KMS-11 (cell line): Measurements from ENCODE around the gene C19orf12.

Experiments
- H2AFZ ChIP-seq: fragments of 200-600 bp; sonication (generic); 2 replicates; pipeline ENCODE4 v1.6.1; 2016; ENCODE audit warnings: antibody characterized with exemption, mixed run types, low read depth
- H3K27ac ChIP-seq: fragments of 200-600 bp; sonication (generic); 2 replicates; pipeline ENCODE4 v1.6.1; 2016; ENCODE audit warnings: mild to moderate bottlenecking, mixed run types
- H3K27me3 ChIP-seq: fragments of 200-600 bp; sonication (generic); 2 replicates; pipeline ENCODE4 v1.6.1; 2017; ENCODE audit warnings: mild to moderate bottlenecking, low read depth, mixed run types, moderate library complexity; ENCODE audit not compliant: insufficient read depth
- H3K36me3 ChIP-seq: fragments of 200-600 bp; sonication (generic); 2 replicates; pipeline ENCODE4 v1.6.1; 2017; ENCODE audit warnings: mild to moderate bottlenecking, mixed run types; ENCODE audit not compliant: insufficient read depth
- H3K4me1 ChIP-seq: fragments of 200-600 bp; sonication (generic); 2 replicates; pipeline ENCODE4 v1.6.1; 2016; ENCODE audit warnings: mild to moderate bottlenecking, low read depth, mixed run types; ENCODE audit not compliant: poor library complexity, severe bottlenecking
- H3K4me2 ChIP-seq: fragments of 200-600 bp; sonication (generic); 2 replicates; pipeline ENCODE4 v1.7.0; 2016; ENCODE audit warnings: mild to moderate bottlenecking, mixed run types
- H3K4me3 ChIP-seq: fragments of 200-600 bp; sonication (generic); IDR thresholded peaks from 2 replicates; pipeline ENCODE4 v1.6.1; 2017; ENCODE audit warnings: low read depth, low read length, mixed read lengths; ENCODE audit not compliant: insufficient read depth
- H3K79me2 ChIP-seq: fragments of 200-600 bp; sonication (generic); 2 replicates; pipeline ENCODE4 v1.6.1; 2016; ENCODE audit warnings: low read depth, mixed run types; ENCODE audit not compliant: insufficient read depth
- H3K9ac ChIP-seq: fragments of 200-600 bp; sonication (generic); 2 replicates; pipeline ENCODE4 v1.6.1; 2016; ENCODE audit warnings: mild to moderate bottlenecking, mixed run types
- H4K20me1 ChIP-seq: fragments of 200-600 bp; sonication (generic); 2 replicates; pipeline ENCODE4 v1.6.1; 2016; ENCODE audit warnings: mild to moderate bottlenecking, mixed run types; ENCODE audit not compliant: insufficient read depth
- TF ChIP-seq, protein P1 (sequence below): fragments of 200-600 bp; sonication (generic); conservative IDR thresholded peaks from 2 replicates; pipeline ENCODE4 v1.6.1; 2017; ENCODE audit warnings: low read depth, mild to moderate bottlenecking, antibody characterized with exemption, low read length, moderate library complexity, mixed read lengths

Gene C19orf12

DNA sequence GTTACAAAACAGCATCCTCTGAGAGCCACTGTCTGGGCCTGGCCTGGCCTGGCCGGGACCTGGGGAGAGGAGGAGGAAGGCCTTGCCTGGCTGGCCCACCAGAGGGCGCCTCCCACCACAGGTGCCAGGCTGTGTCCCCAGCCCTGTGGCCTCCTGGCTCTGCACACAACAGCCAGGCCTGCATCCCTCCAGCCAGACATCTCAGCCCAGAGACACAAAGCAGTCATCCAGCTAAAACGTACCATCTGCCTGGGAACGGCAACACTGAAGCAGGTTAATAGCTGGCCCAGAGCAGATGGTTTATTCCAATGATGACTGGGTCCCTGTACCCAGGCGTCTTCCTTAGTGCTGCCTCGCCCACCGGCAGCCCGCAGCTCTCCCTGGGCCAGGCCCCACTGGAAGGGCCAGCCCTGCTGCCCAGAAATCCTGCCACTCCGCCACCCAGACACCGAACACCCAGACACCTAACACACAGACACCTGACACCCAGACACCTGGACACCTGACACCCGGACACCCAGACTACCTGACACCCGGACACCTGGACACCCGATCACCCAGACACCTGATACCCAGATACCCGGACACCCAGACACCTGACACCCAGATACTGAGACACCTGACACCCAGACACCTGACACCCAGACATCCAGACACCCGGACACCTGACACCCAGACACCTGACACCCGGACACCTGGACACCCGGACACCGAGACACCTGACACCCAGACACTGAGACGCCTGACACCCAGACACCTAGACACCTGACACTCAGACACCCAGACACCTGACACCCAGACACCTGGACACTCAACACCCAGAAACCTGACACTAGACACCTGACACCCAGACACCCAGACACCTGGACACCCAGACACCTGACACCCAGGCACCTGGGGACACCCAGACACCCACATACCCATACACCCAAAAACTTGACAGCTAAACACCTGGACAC is 20.1 kb downstream of the C19orf12 start:
- H3K27ac ChIP-seq: no peak overlapping the region
- no peak overlapping the region for H3K9ac ChIP-seq
- no peak overlapping the region for H3K4me2 ChIP-seq
- H3K79me2 ChIP-seq: no peaks in the 10 kb centered on the region
- no peak overlapping the region for H3K4me3 ChIP-seq
- no peaks in the 10 kb centered on the region for H3K4me1 ChIP-seq
- H4K20me1 ChIP-seq: no peaks in the 10 kb centered on the region
- no peaks in the 10 kb centered on the region for H3K36me3 ChIP-seq
- no peaks in the 10 kb centered on the region for H3K27me3 ChIP-seq
- TF ChIP-seq, protein P1, sequence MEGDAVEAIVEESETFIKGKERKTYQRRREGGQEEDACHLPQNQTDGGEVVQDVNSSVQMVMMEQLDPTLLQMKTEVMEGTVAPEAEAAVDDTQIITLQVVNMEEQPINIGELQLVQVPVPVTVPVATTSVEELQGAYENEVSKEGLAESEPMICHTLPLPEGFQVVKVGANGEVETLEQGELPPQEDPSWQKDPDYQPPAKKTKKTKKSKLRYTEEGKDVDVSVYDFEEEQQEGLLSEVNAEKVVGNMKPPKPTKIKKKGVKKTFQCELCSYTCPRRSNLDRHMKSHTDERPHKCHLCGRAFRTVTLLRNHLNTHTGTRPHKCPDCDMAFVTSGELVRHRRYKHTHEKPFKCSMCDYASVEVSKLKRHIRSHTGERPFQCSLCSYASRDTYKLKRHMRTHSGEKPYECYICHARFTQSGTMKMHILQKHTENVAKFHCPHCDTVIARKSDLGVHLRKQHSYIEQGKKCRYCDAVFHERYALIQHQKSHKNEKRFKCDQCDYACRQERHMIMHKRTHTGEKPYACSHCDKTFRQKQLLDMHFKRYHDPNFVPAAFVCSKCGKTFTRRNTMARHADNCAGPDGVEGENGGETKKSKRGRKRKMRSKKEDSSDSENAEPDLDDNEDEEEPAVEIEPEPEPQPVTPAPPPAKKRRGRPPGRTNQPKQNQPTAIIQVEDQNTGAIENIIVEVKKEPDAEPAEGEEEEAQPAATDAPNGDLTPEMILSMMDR: peak; percentile 67
- H2AFZ ChIP-seq: no peak overlapping the region

DNA sequence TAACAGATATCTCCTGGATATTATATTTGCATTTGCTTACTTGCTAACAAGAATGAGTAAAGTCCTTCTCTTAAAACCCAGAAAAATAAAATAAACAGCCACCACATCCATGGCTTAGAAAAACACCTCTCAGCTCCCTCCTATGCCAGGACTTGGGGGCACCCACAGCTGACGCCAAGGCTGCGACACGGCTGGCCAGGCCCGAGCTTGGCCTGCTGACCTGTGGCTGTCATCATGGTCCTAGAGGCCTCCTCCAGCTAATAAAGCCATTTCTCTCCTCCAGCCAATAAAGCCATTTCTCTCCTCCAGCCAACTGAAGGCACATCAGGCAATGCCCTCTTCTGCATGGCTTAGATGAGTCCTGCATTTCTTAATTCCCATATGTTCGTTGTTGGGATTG is 20.9 kb downstream of the C19orf12 start:
- Histone ChIP-seq H3K4me2 (no peak overlapping the region), H2AFZ (no peak overlapping the region), H3K79me2 (no peaks in the 10 kb centered on the region), H3K4me1 (no peaks in the 10 kb centered on the region), H3K4me3 (no peak overlapping the region), H3K36me3 (no peaks in the 10 kb centered on the region), H4K20me1 (no peaks in the 10 kb centered on the region), H3K27me3 (no peaks in the 10 kb centered on the region), H3K9ac (no peak overlapping the region), H3K27ac (no peak overlapping the region)
- TF ChIP-seq, protein P1: no peak

DNA sequence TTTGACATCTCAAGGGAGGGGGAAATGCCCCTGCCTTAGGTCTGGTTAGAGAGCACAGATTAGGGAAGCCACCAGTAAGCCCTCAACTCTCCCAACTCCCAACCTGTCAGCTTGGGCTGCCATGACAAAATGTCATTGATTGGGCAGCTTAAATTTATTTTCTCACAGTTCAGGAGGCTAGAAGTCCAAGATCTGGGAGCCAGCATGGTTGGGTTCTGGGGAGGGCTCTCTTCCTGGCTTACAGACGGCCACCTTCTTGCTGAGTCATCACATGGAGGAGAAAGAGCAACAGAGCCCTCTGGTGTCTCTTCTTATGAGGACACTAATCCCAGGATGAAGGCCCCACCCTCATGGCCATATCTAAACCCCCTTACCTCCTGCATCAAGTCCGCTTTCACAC is 24.2 kb downstream of the C19orf12 start:
- H3K4me1 ChIP-seq: no peaks in the 10 kb centered on the region
- H3K4me2 ChIP-seq: no peak overlapping the region
- TF ChIP-seq, protein P1: no peak; the same call in 1 of the 2 replicates
- no peak overlapping the region for H3K27ac ChIP-seq
- no peaks in the 10 kb centered on the region for H4K20me1 ChIP-seq
- no peak overlapping the region for H3K9ac ChIP-seq
- no peak overlapping the region for H3K4me3 ChIP-seq
- no peak overlapping the region; the same call in 1 of the 2 replicates for H2AFZ ChIP-seq
- H3K36me3 ChIP-seq: no peaks in the 10 kb centered on the region
- no peaks in the 10 kb centered on the region for H3K79me2 ChIP-seq
- no peaks in the 10 kb centered on the region for H3K27me3 ChIP-seq

DNA sequence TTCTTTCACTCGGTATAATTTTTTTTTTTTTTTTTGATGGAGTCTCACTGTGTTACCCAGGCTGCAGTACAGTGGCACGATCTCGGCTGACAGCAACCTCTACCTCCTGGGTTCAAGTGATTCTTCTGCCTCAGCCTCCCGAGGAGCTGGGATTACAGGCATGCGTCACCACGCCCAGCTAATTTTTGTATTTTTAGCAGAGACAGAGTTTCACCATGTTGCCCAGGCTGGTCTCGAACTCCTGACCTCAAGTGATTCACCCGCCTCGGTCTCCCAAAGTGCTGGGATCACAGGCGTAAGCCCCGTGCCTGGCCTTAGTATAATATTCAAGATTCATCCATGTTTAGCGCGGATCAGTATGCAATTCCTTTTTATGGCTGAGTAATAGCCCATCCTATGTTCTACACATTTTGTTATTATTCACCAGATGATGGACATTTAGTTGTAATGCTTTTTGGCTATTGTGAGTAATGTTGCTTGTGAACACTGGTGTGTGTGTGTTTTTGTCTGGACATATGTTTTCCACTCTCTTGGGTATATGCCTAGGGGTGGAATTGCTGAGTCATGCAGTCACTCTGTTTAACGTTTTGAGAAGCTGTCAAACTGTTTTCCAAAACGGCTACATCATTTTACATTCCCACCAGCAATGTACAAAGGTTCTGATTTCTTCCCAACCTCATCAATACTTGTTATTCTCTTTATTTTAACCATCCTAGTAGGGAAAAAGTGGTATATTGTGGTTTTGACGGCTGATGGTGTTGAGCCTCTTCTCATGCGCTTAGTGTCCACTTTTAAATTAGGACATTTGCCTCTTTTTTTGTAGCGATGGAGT is 26.9 kb downstream of the C19orf12 start:
- no peak overlapping the region for H3K4me3 ChIP-seq
- TF ChIP-seq, protein P1: no peak
- H3K9ac ChIP-seq: no peak overlapping the region
- no peaks in the 10 kb centered on the region for H4K20me1 ChIP-seq
- H3K4me2 ChIP-seq: no peak overlapping the region
- H2AFZ ChIP-seq: no peak overlapping the region
- no peak overlapping the region for H3K27ac ChIP-seq
- no peaks in the 10 kb centered on the region for H3K4me1 ChIP-seq
- H3K79me2 ChIP-seq: no peaks in the 10 kb centered on the region
- H3K27me3 ChIP-seq: no peaks in the 10 kb centered on the region
- no peaks in the 10 kb centered on the region for H3K36me3 ChIP-seq
